CD4-positive, alpha-beta T cell treated with Interleukin-12 subunit alpha and Interleukin-12 subunit beta, for 1 hour (primary cell): ENCODE measurements around the gene SNAPC4.
A peak's percentile ranks its signal among the peaks of the same experiment; 100 is the strongest.

Source experiments
- DNase-seq: peaks from one replicate; pipeline ENCODE4 v3.0.0-alpha.2; 2020

Gene SNAPC4

DNA sequence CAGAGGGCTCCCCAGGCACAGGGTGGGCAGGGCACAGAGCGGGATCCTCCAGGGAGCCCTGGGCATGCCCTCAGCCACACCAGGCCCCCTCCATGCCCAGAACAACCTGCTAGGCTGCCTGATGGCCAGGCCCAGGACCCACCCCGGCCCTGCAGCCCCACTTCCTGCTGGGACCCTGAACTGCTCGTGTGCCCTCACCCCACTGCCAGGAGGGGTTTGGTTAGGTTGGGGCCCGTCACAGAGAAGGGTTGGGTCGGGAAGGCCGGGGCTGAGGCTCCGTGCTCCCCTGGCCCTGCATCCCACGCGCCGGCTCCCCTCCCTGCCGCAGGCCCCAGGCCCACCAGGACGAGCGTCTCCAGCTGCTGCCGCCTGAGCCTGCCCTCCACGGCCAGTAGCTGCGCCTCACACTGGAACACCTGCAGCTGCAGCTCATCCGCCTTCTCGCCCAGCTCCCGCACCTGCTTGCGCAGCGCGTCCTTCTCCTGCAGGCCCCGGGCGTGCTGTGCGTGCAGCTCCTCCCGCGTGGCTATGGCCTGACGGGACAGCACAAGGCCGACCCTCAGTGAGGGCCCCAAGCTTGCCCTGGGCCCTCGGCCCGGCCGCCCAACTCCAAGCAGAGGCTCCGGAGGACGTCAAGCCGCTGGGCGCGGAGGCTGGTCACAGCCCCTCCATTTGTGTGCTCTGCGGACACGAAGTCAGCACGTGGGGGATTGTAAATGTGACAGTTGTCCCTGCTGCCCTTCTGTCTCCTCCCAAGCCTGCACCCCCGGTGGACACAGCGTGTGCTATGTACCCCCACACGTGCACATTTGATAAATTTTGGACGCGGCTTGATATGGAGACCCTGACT lies 32.4 kb downstream of the SNAPC4 start:
- DNase-seq, result no peak

DNA sequence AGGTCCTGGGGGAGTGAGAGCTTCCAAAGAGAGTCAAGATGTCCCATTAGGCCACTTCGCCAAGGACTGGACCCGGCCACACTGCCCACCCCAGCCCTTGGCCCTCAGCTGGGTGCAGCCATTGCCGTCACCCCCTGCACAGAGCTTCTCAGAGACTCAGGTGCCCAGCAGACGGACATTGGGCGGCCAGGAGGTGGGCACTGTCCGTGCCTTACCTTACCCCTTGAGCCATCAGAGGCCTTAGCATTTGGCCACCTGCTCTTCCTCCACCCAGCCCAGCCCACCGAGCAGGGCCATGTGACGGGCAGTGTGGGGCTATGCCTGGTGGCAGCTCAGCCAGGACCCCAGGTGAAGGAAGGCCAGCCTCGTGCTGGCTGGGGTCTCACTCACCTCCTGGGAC lies 33.1 kb downstream of the SNAPC4 start:
- DNase-seq, result no peak

DNA sequence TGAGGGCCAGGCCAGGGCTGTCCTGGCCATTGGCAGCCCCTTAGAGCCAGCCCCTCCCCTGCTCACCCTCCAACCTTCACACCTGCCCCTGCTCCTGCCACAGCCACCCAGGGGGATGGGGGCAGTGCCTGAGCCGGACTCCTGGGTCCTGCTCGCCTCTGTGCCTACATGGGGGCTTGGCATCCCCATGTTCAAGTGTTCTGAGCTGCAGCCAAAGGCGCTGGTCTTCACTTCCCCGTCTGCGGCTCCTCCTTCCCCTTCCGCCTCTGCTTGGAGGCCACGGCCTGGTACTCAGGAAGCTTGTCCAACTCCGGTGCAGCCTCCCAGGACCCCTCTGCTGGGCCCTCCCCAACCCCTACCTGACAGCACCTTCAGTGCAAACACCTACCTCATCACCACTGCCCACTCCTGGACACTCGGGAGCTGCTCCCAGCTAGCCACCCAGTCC lies 34.2 kb downstream of the SNAPC4 start:
- DNase-seq, result no peak

DNA sequence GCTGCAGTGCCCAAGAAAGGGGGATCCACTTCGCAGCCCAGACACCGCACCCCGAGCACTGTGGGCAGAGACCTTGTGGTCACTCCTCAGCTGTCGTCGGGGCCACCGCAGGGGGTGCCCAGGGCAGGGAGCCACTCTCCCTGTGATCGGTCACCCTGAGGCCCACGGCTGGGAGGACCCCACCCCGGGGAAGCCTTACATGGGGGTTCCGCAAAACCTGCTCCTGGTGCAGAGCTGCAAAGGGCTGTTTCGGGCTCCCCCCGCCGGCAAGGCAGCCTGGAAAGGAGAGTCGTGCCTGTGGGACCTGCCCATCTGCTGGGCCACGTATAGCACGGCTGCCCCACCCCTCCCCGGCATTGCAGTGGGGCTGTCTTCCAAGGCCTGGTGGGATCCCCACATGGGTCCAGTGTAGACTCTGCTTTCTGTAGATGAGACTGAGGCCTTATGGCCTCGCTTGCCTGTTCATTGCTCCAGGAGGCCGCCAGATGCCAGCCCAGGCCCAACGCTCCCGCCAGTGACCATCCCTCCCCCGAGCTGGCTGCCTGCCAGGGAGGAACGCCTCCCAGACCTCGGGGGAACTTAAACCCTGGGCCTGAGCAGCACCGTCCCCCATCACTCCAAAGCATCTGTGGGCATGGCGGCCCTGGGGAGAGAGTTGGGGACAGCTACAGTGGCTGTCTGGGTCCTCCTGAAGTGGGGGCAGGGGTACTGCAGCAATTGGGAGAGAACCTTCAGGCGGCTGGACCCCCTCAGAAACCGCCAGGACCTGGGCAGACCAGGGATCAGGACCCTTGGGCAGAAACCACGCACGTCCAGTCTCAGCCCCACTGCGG lies 34.8 kb downstream of the SNAPC4 start:
- DNase-seq, result no peak

DNA sequence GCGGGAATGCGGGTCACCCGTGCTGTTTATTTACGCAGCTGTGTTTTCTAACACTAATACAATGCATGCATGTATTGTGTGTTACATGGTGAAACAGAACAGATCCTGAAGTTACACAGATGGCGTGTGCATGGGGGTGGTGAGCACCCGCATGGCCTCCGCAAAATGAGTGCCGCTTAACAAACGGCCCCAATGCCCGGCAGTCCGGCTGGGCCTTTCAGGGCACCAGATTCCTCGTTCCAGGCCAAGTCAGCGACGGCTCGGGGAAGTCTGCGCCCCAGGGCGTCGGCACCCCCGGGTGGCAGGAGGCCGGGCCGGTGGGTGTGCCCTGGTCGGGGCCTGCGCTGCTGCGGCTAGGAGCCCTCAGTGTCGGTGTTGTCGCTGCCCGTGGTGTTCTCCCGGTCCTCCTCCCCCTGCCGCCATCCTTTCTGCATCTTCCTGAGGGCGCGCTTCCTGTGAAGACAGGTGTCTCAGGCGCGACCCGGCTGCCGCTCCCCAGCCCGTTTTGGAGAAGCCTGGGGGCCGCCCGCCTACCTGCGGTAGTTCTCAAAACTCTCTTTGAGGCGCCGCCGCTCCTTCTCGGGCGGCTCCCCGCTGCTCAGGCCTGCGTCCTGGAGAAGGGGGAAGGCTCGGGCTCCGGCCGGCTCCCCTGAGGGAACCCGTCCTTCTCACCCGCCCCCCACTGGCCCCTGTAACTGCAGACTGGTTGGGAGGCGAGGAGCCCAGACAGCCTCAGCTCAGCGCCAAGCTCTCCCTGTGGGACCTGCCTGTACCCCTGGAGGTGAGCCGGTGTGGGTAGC lies 35.8 kb downstream of the SNAPC4 start:
- no peak for DNase-seq

DNA sequence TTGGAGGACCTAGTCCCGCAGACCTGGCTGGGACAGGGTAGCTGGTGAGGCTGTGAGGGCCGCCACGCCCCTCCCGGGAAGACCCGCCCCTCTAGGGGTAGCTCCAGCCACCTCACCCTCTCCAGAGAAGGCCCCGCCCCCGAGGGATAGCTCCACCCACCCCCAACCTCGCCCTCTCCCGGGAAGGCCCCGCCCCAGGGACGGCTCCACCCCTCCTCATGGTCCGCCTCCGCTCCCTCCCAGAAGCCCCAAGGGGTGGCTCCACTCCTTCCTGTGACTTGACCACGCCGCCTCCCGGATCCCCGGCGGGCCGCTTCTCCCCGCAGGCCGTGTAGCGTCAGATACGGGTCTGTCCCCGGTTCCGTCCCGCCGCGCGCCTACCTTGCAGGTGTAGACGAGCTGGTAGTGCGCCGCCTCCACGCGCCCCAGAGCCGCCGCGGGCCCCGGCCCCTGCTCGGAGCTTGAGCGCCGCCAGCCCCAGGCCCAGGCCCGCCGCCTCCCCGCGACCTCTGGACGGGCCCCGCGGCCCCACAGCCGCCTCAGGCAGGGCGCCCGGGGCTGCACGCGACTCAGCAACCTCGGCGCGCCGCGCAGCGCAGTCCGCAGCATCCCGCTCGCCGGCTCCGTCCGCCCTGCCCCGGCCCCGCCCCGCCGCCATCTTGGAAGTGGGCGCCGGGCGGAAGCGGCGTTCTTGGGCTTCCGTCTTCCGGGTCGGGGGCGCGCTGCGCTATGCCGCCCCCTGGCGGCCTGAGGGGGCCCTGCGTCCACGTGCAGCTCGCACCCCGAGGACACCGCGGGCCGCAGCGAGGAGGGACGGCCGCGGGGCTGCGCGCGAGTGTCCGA lies 36.6 kb downstream of the SNAPC4 start, which contains the start of gene DNLZ:
DNLZ (minus strand) TSS at position 639 of the 843 bp plus-strand sequence; CDS start at position 609, 30 bp downstream.
- peak; percentile 95 for DNase-seq

DNA sequence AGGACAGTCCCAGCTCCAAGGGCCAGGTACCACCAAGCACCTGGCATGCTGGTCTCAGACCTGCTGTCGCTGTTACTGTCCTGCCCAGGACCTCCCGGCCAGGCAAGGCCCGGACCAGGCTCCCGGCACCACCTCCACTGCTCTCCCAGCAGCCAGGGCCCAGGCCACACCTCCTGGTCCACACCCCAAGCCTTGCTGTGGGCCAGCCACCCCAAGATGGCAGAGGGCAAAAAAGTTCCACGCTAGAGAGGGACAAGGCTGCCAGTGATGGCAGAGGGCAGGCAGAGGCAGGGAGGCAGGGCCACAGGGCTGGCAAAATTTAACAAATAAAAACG lies 37.6 kb downstream of the SNAPC4 start:
- DNase-seq, result no peak

DNA sequence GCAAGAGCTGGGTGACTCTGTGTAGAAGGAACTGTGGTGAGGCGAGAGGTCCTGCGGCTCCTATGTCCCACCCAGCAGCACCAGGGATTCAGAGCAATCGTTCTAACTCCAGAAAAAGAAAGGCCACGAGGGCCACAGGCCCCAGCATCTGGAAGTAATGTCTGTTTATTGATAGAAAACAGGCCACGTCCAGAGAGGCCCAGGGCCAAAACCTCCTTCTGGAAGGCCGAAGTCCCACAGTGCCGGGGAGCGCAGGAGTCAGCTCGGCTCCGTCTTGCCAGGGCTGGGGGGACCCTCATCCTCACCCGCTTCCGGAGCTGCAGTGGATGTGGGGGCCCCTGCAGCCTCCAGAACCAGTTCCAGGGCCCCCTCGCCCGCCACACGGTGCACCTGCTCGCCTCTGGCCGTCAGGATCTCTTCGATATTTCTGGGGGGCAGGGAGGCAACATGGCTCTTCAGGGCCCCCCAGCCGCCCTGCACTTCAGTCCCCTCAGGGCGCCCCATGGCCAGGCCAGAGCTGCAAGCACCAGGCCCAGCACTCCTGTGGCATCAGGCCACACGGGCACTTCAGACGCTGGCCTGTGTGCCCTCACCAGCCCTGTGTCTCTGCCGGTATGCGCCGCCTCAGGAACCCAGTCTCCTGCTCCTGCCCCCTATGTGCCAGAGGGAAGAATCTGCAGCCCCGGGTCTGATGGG lies 38.1 kb downstream of the SNAPC4 start:
- DNase-seq, result no peak

DNA sequence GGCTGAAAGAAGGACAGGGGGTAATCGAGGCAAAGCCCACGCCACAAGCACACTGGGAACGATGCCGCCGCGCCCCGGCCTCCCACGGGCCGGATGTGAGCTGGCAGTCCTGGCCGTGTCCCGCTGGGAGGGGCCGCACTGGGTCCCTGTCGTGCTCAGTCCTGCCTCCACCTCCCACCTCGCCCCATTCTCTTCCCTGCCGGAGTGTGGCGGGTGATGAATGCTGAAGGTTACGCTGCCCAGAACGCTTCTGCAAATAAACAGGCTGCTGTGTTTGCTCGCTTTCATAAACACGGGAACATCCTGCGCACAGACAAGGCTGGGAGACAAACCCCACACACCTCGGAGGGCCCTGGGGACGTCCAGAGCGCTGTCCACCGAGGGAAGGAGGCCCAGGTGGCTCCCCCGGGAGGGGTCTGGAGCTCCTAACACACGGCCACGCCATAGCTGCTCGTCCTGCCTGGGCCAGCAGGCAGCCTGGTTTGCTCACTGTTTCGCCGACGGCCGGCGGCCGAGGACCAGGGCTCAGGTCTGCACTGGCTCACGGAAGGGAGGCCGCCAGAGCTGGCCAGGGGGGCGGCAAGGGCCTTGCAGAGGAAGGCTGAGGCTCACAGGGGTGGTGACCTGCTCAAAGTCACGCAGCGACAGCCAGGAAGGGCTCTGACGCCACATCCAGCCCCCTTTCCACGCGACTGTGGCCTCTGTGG lies 38.8 kb downstream of the SNAPC4 start:
- no peak for DNase-seq

DNA sequence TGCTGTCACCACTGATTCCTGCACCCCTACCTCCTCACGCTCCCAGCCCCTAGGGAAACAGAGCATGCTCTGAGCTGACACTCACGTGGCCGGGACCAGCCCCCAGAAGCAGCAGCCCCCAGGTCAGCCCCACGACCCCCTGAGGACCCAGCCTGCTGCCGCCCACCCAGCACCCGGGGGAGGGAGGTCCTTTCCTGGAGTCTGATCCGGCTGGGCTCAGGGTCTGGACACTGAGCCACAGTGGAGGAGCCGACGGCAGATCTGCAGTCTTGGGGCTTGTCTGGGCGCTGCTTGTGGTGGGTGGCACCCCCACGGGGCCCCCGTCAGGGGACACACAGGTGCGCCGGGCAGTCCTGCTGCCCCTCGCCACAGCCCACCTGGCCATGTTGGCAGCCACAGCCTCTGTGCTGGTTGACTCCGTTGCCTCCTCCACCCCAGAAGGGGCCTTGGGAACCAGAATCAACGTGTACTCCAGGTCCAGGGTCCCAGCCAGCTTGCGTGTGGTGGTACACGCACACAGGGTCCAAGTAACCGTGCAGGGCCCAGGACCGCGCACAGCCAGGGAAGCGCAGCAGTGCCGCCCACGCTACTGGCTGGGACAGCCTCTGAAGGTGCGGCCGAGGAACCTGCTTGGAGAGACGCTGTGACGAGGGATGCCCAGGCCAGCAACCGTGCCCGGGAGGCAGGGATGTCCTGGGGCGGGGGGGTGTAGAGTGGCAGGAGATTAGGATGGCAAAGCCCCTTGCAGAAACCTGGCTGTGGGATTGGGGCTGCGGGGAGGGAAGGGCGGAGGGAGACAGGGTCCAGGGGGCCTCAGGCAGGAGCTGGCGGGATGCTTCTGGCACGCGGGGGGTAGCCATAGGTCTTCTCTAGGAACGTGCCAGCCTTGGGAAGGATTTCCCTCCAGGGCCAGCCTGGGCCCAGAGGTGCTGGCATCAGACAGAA lies 39.9 kb downstream of the SNAPC4 start:
- DNase-seq, result no peak

DNA sequence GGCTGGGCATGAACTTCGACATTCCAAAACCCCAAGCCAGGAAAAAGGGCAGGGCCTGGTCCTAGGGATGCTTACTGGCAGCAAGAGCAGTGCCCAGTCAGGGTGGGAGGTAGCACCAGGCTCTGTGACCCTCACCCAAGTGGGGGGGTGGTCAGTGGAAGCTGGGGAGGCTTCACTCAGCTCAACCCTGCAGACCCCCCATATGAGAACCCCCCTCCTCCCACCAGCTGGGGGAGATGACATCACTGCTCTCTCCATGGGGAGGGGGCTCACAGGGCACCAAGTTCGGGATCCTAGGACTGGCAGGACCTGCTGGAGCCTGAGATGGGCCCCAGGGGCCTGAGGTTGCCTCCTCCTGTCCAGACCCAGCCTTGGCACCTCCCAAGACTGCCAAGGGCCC lies 41.1 kb downstream of the SNAPC4 start:
- no peak for DNase-seq

DNA sequence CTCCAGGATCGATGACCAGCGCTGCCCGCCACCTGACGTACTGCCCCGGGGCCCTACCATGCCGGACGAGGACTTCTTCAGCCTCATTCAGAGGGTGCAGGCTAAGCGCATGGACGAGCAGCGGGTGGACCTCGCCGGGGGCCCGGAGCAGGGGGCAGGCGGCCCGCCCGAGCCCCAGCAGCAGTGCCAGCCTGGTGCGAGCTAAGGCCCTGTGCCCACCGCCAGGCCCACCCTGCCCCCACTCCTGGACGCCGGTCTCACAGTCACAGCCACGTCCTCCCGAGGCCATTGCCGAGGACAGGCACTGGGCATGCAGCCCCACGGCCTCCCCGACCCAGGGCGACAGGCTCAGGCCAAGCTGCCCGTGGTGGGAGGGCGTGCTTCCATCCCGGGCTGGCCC lies 42.0 kb downstream of the SNAPC4 start:
- DNase-seq, result no peak

DNA sequence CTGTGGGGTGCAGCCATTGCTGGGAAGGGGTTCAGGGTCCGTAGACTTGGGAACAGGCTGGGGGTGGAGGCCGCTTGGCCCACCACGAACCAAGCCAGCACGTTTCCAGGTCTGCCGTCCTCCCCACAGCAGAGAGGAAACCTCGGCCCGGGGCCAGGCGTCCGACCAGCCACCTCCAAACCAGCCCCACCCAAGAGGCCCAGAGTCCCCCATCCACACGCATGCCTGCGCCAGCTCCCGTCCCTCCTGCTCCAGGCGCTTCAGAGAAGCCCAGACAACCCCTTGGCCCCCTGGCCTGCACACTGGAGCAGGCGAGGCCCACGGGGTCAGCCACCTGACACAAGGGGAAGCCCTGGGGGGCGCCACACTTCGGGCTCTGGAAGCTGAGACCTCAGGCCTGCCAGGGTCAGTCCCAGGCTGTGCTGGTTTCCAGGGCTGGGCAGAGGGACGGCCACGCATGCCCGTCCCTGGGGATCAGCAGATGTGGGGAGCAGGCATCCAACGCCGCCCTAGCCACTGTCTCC lies 42.7 kb downstream of the SNAPC4 start:
- no peak for DNase-seq

DNA sequence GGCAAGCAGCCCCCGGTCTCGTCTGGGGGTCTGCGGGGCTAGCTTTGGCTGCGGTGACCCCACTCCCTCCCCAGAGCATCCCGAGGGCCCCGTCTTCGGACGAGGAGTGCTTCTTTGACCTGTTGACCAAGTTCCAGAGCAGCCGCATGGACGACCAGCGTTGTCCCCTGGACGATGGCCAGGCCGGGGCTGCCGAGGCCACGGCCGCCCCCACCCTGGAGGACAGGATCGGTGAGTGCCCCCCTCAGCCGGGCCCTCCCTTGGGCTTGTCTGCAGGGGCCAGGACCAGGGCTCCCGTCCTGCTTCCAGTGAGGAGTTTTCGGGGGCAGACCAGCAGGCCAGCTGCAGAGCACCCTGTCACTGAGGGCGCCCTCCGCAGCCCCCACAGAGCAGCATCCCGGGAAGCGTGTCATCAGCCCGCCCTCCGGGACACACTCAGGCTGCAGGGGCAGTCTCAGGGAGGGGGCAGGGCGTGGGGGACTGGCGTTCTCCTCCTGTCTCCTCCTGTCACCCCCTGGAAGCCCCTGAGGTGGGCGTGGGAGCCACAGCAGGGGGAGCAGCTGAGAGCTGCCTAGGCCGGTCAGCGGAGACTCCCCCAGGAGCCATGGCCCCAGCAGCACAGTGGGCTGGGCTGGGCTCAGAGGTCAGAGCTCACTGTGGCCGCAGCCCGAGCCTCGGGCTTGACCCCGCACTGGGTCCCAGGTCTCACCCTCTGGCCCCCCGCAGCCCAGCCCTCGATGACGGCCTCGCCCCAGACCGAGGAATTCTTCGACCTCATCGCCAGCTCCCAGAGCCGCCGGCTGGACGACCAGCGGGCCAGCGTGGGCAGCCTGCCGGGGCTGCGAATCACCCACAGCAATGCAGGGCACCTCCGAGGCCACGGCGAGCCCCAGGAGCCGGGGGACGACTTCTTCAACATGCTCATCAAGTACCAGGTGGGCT lies 44.1 kb downstream of the SNAPC4 start:
- no peak for DNase-seq

DNA sequence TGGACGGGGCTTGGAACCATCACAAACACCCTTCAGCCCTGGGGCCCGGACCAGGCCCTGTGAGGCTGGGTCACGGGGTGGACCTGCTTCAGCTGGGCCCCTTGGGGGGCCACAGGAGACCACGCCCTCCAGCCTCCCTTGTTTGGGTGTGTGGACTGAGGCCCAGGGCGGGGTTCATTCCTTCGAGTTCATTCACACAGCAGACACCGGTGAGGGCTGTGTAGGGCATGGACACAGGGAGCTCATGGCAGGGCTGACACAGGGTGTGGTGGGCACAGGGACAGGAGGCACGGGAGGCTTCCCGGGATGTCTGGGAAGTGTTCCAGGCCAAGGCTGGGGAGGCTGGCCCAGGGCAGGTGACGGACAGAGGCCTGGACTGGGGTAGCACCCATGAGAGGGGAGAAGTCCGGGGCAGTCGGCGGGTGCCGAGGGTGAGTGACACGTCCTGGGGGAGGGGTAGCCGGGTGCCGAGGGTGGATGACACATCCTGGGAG lies 45.3 kb downstream of the SNAPC4 start:
- DNase-seq, result no peak

DNA sequence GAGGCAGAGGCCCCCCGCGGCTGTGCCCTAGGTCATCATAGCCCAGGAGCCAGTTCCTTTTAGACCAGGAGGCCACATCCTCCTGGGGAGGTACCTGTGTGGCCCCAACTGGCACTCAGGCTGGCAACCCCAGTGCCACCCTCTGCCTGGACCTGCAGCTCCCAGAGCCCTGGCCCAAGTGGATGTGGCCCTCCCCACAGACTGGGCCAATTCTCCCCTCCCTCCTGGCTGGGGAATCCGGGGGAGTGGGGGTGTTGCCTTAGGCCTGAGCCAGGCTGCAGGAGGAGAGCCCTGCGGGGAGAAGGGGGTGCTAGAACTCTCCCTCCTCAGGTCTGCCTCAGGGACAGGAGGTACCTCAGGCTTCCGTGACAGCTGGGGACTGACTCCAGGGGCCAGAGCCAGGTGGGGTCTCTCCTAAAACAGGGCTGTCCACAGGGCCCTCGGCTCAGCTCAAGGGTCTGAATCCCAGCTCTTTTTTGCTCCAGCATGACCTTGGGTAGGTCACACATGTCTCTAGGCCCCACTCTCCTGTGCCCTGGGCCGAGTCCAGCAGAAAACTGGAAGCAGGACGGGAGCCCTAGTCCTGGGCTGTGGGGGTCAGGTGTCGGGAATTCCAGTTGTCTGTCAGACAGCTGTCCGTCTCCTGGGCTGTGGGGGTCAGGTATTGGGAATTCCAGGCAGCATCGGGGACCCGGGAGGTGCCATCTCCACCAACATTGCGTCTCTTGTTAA lies 46.0 kb downstream of the SNAPC4 start:
- DNase-seq, result no peak

DNA sequence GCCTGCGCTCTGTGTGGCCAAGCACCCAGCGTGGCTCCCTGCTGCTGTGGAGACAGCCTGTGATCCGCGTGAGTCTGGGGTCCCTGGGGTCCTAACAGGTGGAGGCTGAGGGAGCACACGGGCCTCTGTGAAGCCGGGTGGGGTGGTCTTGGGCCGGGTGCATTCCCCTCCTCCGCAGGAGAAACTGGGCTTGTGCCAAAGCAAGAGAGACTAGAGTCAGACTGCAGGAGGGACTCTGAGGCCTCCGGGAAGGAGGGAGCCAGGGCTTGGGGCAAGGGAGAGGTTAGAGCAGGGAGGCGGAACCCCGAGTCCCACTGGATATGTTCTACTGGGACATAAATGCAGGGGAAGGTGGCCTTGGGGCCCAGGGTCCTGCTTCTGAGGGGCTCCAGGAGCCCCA lies 46.9 kb downstream of the SNAPC4 start:
- no peak for DNase-seq
